Muscle of leg (tissue), 11 donors: ENCODE results near the gene ITGA5. TPM values are rescaled to one million over a fixed set of nuclear protein-coding genes. Genes with fewer than 3 reads are reported as not detected.

Experiments used
- DNase-seq: peaks from one replicate; pipeline ENCODE4 v3.0.0; 2013
- H3K27ac ChIP-seq: one replicate; pipeline ENCODE4 v1.5.1; 2013; ENCODE audit warnings: mild to moderate bottlenecking, low read length, control low read depth
- H3K27me3 ChIP-seq: one replicate; pipeline ENCODE4 v1.6.1; 2013; ENCODE audit warnings: low read length; ENCODE audit not compliant: control insufficient read depth, insufficient read depth
- H3K36me3 ChIP-seq: one replicate; pipeline ENCODE4 v1.6.1; 2013; ENCODE audit warnings: low read length; ENCODE audit not compliant: control insufficient read depth, insufficient read depth
- H3K4me1 ChIP-seq: one replicate; pipeline ENCODE4 v1.6.1; 2013; ENCODE audit warnings: low read length; ENCODE audit not compliant: control insufficient read depth, insufficient read depth
- H3K4me3 ChIP-seq: one replicate; pipeline ENCODE4 v1.5.1; 2013; ENCODE audit warnings: low read length, control low read depth
- H3K9me3 ChIP-seq: replicated peaks from 2 replicates; pipeline ENCODE4 v1.6.1; 2013; ENCODE audit warnings: low read depth, low read length; ENCODE audit not compliant: control insufficient read depth
- WGBS: methylation state at CpG from one replicate; pipeline ENCODE4 v1.1.5; 2013; ENCODE audit warnings: missing lambda C conversion rate; ENCODE audit not compliant: insufficient coverage; 5-methylcytosine and 5-hydroxymethylcytosine counted together
- polyA plus RNA-seq, 8 donors: library from polyadenylated mRNA; unstranded; fragments of 120-200 nt; gene quantifications; one replicate each; pipeline versions ENCODE4 v1.2.1 to v1.2.3, GENCODE V29; 2013; ENCODE audit warnings: inconsistent platforms in 1 of 8, low replicate concordance in 1 of 8; ENCODE audit not compliant: insufficient read length in 8 of 8, insufficient read depth in 1 of 8
- total RNA-seq: library from RNA; stranded (reverse); fragments of 120-200 nt; gene quantifications from one replicate; pipeline ENCODE4 v1.2.4, GENCODE V29; 2013

ITGA5 gene
- total and polyA plus RNA-seq, 9 donors, result 70.7 to 129 (median 106) TPM

- no peaks in the 10 kb centered on the region for H3K9me3 ChIP-seq
- DNase-seq, result no peak
- no peaks in the 10 kb centered on the region for H3K27me3 ChIP-seq
- no peak overlapping the region for H3K4me3 ChIP-seq
- no peak overlapping the region for H3K27ac ChIP-seq
- H3K36me3 ChIP-seq, result no peaks in the 10 kb centered on the region
- no CpG with 5 or more reads among the region's 4 CpGs for WGBS
- H3K4me1 ChIP-seq, result peaks cover 50% of the 10 kb centered on the region
Observed at GRCh38 chr12:54381136-54381535, 37.9 kb downstream of the ITGA5 start.

- peak overlapping the region; percentile 80 for H3K27ac ChIP-seq
- H3K36me3 ChIP-seq, result no peaks in the 10 kb centered on the region
- H3K9me3 ChIP-seq, result no peaks in the 10 kb centered on the region
- WGBS, result 14% methylated on average over 8 of the region's 19 CpGs
- H3K27me3 ChIP-seq, result no peaks in the 10 kb centered on the region
- H3K4me3 ChIP-seq, result peak overlapping the region; percentile 52
- DNase-seq, result peak; percentile 94
- H3K4me1 ChIP-seq, result peaks cover 51% of the 10 kb centered on the region
Observed at GRCh38 chr12:54379398-54380201, 39.5 kb downstream of the ITGA5 start.

GRCh38 chr12:54378796-54379397, 40.2 kb downstream of the ITGA5 start:
- Histone ChIP-seq H3K4me3 (peak overlapping the region; percentile 52), H3K27me3 (no peaks in the 10 kb centered on the region), H3K9me3 (no peaks in the 10 kb centered on the region), H3K36me3 (peaks cover 4% of the 10 kb centered on the region), H3K27ac (peak overlapping the region; percentile 80), H3K4me1 (peaks cover 53% of the 10 kb centered on the region)
- 4% methylated on average over 36 of the region's 49 CpGs for WGBS
- peak; percentile 88 for DNase-seq

GRCh38 chr12:54377797-54378515, 41.1 kb downstream of the ITGA5 start:
- Histone ChIP-seq H3K4me3 (peak overlapping the region; percentile 29), H3K27ac (peak overlapping the region; percentile 13), H3K36me3 (peaks cover 11% of the 10 kb centered on the region), H3K27me3 (no peaks in the 10 kb centered on the region), H3K4me1 (peaks cover 62% of the 10 kb centered on the region), H3K9me3 (no peaks in the 10 kb centered on the region)
- no peak for DNase-seq
- no CpG with 5 or more reads among the region's 6 CpGs for WGBS

- no peak for DNase-seq
- Histone ChIP-seq H3K36me3 (peaks cover 14% of the 10 kb centered on the region), H3K27ac (peak overlapping the region; percentile 62), H3K27me3 (no peaks in the 10 kb centered on the region), H3K4me3 (no peak overlapping the region), H3K9me3 (no peaks in the 10 kb centered on the region), H3K4me1 (peaks cover 70% of the 10 kb centered on the region)
- WGBS, result 57% methylated on average over 1 of the region's 2 CpGs
Observed at GRCh38 chr12:54377007-54377406, 42.1 kb downstream of the ITGA5 start.

- 44% methylated on average over 1 of the region's 4 CpGs for WGBS
- Histone ChIP-seq H3K36me3 (peaks cover 17% of the 10 kb centered on the region), H3K4me1 (peaks cover 74% of the 10 kb centered on the region), H3K4me3 (no peak overlapping the region), H3K27me3 (no peaks in the 10 kb centered on the region), H3K27ac (peak overlapping the region; percentile 62), H3K9me3 (no peaks in the 10 kb centered on the region)
- DNase-seq, result peak; percentile 69
Observed at GRCh38 chr12:54376596-54376995, 42.5 kb downstream of the ITGA5 start.

GRCh38 chr12:54375259-54375579, 43.8 kb downstream of the ITGA5 start:
- WGBS, result 20% methylated on average over 1 of the region's 2 CpGs
- no peaks in the 10 kb centered on the region for H3K27me3 ChIP-seq
- H3K9me3 ChIP-seq, result no peaks in the 10 kb centered on the region
- H3K4me1 ChIP-seq, result peaks cover 87% of the 10 kb centered on the region
- no peak overlapping the region for H3K4me3 ChIP-seq
- H3K36me3 ChIP-seq, result peaks cover 20% of the 10 kb centered on the region
- DNase-seq, result no peak
- peak overlapping the region; percentile 70 for H3K27ac ChIP-seq

- peak overlapping the region; percentile 70 for H3K27ac ChIP-seq
- peaks cover 20% of the 10 kb centered on the region for H3K36me3 ChIP-seq
- no peaks in the 10 kb centered on the region for H3K9me3 ChIP-seq
- H3K4me1 ChIP-seq, result peaks cover 93% of the 10 kb centered on the region
- no peak overlapping the region for H3K4me3 ChIP-seq
- H3K27me3 ChIP-seq, result no peaks in the 10 kb centered on the region
- WGBS, result no CpG with 5 or more reads among the region's 2 CpGs
- peak; percentile 76 for DNase-seq
Observed at GRCh38 chr12:54374562-54375258, 44.4 kb downstream of the ITGA5 start.

GRCh38 chr12:54373649-54374561, 45.2 kb downstream of the ITGA5 start:
- peak overlapping the region; percentile 67 for H3K27ac ChIP-seq

More at GRCh38 chr12:54373649-54374561, 45.2 kb downstream of the ITGA5 start:
- peak; percentile 35 for DNase-seq
- no peak overlapping the region for H3K4me3 ChIP-seq
- 92% methylated on average over 4 of the region's 10 CpGs for WGBS
- no peaks in the 10 kb centered on the region for H3K9me3 ChIP-seq
- H3K4me1 ChIP-seq, result peaks cover 95% of the 10 kb centered on the region
- H3K27me3 ChIP-seq, result no peaks in the 10 kb centered on the region
- peaks cover 20% of the 10 kb centered on the region for H3K36me3 ChIP-seq
